HG03039 (cell line): ENCODE data around the gene AGK.
"Not testable (repeated sequence)": the region's sequence is repeated elsewhere in the genome, so short reads cannot be mapped to it uniquely, and the experiment has no call there.

Source experiments
- ATAC-seq: cut with Tn5 transposase; IDR thresholded peaks from one replicate; pipeline ENCODE4 v1.9.1; 2021; ENCODE audit warnings: mild to moderate bottlenecking, moderate library complexity; ENCODE audit not compliant: unreplicated experiment

The AGK gene

DNA sequence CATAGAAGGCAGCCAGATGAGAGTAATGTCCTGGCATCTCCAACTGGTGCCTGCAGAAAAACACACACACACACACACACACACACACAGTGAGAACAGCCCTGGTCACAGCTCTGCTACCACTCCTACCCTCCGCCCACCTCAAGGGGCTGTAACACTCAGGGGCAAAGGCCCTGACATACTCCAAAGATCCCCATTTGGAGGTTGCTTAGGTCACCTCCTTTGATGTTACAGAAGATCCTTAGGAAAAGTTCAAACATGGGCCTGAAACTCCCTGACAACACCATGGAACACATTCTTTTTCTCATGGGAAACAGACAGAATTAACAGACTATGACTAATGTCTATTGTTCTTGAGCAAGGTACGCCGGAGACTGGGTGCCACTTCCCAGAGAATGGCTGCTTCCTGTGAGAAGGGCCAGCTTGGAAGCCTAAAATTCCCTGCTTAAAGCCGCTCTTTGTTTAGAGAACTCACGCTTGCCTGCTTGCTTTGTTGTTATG is 123.0 kb downstream of the AGK start:
- no peak for ATAC-seq

DNA sequence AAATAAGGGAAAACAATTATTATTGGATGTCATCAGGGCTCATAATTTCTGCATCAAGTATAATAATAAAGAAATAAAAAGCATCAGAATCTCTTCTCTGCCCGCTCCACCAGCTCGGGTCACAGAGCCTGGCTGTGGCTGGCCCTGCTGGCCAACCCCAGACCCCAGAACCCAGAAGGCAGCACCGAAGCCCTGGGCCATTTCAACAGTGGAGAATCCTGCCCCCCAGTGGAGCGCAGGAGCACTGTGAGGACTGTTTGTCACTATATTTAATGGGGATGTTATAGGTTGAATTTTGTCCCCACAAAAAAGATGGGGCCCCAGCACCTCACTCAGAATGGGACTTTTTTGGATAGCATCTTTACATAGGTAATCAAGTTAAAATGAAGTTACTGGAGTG is 123.5 kb downstream of the AGK start:
- ATAC-seq = no peak

DNA sequence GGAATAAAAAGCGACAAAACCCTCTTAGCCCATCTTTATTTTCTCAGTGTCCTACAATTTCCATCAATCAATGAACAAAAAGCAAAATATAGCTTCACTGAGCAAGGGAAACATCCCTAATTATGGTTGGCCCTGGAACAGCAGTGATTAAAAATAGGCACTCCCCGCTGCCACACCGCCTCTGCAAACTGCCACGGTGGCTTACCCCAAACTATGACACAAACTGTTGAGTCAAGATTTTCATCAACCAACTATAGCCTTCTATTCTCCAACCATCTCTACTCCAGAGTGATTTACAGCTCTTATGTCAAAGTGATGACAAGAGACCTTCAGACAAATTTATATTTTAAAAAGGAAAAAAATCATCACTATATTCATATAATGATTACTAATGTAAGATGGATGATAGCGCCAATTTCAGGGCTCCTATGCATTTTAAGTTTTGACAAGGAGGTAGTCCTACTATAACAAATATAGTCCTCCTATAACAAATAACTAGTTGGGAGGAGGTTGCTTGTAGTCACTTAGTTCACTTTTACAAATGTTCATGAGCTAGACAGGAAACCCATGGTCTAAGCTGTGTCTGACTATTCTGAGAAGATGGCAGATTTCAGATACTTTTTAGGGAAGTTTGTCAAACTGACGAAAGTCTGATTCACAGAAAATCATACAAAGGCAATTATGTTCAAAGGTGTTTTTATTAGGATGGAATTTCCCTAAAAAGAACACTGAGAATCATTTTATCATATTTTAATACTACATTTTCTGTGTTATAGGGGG is 124.4 kb downstream of the AGK start:
- no peak for ATAC-seq

DNA sequence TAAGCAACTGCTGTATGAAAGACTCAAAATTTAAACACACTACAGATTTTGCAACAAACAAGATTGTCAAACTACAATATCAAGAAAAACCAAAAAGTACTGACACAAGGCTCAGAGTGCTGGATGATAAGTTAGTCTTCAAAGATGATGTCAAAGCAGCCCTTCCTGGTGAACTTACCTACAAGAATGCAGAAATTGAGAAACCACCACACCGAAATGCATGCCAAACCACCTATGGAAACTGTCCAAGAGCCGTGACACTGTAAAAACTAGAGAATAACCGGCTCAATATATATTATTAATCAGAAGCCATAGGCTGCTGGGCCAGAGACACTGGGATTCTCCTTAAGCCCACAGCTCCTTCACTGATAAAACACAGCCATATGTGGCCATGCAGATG is 125.4 kb downstream of the AGK start:
- ATAC-seq = no peak

DNA sequence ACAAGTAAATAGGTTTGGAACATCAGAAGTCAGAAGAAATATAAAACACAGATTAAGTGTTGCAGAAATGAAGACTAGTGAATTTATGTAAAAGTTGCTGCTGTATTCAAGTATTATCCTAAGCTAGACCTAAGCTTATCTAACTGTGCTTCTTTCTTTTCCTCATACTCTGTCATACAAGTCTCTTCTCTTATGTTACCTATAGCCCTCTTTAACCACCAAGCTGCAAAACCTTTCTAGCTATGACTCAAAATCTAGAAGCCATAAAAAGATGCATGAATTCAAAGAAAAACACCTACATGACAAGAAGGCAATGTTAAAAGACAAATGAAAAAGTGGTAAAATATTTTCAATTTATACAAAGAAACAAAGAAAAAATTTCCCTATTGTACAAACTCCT is 127.8 kb downstream of the AGK start:
- peak; percentile 67 for ATAC-seq

DNA sequence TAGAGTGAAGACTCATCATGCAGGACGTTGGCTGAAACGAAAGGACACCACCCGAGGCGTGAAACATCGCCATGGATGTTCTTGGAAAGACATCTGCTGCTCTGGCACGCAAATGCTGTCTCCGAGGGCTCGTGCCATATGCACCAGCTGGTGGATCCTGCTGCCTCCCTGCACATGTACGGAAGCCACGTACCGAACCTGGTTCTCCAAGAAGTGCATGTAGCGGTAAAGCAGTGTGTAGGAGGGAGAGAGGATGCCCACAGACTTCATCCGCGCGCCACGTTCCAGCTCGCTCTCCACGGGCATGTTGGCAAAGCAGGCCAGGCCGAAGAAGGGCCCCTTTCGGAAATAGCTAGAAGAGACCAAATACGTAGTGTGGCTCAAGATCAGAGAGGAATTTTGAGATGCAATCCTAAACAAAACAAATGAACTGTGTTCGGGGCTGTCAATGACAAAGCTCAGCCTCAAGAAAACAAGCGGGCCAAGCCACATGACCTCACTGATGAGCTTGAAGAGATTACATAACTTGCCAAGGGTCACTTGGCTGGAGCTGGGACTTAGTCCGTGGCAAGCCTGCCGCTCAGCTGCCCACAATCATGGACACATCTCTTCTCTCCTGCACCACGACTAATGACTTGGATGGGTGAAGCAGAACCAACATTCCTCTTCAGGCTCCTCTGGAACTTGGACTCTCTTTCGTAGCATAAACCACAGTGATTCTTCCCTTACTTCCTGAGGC is 134.2 kb downstream of the AGK start:
- no peak for ATAC-seq

DNA sequence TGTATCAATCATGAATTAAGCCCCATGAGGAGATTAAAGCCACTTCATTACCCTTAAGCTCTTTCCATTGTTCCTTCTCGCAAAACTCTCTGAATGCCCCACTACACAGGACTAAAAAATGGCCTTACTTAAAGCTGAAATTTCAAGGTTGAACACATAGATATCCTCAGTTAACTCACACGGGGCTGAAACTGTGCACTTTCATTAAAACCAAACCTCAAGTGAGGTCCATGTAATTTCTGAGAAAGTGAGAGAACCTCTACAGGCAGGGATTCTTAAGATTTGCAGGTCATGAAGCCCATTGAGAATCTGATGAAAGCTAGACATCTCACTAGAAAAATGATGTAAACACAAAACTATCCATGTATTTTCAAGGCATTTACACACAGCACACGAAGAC is 134.9 kb downstream of the AGK start:
- no peak for ATAC-seq

DNA sequence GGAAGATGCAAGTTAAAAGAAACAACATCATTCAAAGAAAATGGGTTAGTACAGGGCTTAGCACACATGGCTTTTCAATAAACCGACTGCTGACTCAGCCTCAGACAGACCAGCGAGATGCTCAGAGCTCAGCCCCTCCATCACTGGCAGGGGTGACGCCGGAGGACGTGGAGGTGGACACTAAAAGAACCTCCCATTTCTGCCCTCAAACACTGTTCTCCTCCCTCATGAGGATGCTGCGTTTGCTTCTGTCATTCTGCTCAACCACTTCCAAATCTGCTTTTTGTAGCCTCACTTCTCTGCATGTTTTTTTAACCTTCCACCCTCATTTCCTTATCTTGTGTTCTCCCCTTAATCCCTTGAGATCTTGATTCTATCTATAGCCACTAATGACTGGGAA is 135.5 kb downstream of the AGK start:
- no peak for ATAC-seq

DNA sequence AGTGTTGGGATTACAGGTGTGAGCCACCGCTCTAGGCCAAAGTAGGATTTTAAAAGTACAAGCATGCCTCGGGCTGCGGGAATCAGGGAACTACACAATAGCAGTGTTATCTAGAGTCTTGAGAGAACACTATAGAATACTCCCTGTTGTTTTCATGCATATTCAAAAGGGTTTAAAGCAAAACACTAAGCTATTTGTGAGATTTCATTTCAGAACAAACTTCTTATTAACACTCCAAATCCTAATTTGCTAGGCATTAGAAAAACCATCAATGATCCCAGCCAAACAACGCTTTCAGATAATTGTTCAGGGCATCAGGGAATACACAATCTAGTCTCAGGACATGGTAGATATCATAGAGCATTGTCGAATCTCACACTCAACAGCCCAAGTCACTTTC is 136.8 kb downstream of the AGK start:
- no peak for ATAC-seq

DNA sequence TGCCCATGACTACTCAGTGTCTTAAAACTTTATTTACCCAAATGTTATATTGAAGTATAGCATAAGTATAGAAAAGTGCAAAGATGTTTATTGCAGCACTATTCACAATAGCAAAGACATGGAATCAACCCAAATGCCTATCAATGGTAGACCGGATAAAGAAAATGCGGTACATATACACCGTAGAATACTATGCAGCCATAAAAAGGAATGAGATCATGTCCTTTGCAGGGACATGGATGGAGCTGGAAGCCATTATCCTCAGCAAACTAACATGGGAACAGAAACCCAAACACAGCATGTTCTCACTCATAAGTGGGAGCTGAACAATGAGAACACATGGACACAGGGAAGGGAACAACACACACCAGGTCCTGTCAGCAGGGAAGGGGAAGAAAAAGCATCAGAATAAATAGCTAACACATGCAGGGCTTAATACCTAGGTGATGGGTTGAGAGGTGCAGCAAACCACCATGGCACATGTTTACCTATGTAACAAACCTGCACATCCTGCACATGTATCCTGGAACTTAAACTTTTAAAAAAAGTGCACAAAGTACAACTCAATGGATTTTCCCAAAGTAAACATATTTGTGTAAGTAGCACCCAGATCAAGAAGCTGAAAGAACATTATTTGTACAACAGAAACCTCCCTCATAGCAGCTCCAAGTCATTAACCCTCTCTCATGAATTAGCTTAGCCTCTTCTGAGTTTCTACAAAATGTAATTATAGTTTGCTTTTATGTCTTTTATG is 138.0 kb downstream of the AGK start:
- ATAC-seq = not testable (repeated sequence)

DNA sequence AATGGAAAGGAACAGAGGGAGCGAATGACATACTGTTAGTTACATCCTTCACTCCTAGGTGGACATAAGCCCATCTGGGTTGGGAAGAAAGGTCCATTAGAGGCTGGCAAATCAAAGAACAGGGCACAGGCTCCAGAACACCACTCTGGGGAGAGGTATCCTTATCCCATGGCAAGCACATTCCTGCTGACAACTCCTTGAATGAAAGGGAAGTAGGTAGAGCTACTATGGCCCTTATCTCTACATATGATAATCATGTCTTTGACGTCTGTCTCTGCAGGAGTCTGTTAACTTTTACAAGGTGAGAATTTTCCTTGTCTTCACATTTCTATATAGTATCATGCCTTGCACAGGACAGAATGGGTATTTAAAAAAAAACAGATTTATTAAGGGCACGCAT is 140.3 kb downstream of the AGK start:
- ATAC-seq = no peak

DNA sequence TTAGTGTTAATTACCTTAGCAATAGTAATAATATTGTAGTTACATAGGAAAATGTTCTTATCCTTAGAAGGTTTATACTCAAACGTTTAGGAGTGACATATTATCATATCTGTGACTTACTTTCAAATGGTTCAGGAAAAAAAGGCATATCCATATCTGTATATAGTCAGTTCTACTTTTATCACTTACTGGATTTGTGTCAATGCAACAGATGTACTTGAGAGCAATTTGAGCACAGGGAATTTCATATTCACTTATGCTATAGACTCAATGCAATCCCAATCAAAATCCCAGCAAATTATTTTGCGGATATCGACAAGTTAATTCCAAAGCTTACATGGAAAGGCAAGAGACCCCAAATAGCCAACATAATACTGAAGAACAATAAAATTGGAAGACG is 140.8 kb downstream of the AGK start:
- no peak for ATAC-seq

DNA sequence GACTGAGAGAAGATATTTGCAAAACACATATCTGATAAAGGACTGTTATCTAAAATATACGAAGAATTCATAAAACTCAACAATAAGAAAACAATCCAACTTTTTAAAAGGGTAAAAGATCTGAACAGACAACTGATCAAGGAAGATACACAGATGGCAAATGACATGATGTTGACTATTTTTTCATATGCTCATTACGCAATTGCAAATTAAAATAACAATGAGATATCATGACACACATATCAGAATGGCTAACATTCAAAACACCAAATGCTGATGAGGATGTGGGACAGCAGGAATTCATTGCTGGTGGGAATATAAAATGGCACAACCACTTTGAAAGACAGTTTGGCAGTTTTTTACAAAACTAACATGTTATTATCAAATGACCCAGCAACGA is 141.9 kb downstream of the AGK start:
- ATAC-seq = no peak

DNA sequence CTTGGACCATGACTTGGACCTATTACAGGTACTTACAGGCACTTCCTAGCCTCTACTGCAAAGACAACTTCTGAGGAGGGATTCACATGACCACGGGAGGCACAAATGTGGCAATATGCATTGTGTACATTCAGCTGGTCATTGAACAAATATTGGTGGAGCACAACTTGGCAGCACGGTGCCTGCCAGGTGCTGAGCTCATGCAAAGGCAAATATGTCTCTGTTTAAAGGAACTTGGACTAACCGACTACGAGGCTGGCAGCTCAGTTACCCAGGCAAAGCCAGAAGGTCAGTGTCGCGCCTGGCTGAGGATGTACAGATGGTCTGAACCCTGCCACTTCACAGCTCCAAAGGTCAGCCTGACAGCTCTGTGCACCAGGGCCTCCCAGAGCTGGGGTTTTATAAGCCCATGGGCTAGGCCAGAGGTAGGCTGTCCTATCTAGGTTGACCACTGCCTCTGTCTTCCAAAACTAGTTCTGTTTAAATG is 144.6 kb downstream of the AGK start:
- no peak for ATAC-seq

DNA sequence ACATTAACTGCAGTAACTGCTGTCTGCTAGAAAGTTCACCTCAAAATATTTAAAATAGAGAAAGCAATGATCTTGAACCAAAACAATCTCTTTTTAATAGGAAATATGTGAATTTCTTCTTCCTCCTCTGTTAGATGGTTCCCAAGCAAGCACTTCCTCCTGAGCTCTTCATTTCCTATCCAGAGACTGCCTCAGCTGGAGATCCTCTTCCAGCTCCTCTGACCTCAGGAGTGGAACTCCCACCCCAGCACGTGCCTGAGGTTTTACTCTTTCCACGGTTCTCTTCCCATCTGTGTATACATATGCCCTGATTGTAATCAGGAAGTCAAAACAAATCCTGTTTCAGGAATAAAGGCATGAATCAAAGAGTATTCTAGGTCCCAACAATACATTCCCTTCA is 145.1 kb downstream of the AGK start:
- ATAC-seq = no peak

DNA sequence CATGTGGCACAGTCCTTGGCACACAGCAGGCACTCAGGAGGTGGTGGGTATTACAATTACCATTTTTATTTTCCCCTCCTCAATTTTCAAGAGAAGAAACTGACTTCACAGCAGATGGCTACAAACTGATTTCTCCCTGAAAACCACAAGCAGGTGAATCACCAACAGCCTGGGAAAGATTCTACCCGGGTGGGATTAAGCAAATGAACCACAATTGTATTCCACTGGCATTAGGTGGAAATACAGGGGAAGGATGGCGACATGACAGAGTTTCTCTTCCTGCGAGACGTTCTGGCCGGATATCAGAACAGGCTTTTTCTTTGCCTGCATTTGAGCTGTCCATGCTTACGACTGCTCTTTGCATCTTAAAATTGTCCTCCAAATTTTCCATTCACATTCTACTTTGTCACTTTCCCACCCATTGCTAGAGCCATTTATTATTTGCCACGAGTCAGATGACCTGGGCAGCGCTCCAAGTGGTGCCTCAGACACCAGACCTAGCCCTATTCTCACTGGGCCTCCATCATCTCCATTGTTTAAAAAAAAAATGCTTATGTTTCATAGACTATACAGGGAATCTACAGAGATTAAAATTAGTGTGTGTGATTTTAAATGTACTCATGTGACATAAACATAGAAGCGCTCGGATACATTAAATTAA is 146.1 kb downstream of the AGK start:
- ATAC-seq = no peak

DNA sequence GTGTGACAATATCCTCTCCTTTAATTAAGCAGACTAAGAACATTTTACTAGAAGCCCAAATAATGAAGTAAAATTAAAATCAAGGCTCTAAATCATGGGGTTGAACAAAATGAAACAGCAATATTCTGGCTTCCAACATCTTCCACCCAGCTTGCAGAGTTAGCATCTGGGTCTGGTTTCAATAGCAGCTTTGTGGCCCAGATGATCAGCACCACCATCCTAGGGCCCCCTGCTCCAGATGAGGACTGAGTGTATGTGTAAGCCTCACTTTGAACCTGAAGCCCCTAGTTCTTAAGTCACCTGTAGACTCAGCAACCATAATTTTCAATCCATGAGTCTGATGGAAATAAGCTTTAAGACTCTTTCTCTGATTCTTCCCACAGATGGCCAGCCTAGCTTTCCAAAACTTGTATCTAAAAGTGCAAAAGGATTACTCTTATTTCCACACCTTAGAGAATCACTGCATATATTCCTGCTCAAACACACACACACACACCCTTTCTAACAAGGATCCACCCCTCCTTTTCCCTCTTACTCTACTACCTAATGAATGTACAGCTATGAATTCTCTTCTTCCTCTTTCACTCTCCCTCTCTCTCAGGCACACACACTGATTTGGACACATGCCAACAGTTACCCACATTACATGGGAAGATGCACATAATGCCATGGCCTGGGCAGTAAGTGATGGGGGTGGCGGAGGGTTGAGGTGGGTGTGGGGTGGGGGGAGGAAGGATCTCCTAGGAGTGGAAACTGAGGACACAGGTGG is 147.2 kb downstream of the AGK start:
- no peak for ATAC-seq

DNA sequence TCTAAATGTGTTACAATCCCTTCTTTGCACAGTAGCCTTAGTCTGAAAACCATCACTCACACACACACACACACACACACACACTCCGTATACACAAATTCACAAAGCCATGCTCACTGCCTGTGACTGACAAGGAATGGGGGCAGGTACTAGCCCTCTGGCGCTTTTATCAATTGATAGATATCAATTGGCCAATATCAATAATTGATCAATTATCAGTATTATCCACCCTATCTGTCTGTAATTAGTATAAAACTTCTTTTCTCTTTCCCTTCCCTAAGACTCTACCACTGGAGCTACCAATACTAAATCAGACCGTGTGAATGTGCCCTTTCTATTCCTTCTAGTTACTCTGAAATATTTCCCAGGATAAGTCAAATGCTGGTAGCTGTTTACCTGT is 148.7 kb downstream of the AGK start:
- ATAC-seq = no peak

DNA sequence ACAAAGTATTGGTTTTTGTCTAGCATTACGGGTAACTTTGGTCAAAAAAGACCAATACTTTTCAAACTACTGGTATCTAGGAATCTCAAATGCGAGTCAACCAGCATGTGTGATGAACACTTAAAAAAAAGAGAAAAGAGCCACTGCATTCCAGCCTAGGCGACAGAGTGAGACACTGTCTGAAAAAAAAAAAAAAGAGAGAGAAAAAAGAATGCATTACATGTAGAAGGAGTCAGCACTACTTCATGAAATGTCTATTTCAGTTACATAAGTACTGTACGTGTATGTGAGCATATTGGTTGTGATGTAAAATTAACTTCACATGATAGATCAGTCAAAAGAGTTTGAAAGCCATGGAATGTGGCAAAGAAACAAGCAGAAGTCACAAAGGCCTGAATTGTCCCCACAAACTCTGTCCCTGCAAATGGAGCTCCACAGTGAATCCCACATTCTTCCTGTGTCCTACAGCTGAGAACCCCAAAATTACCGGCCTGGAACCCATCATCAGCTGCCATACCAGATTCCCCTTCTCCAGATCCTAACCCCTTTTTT is 149.2 kb downstream of the AGK start:
- no peak for ATAC-seq

DNA sequence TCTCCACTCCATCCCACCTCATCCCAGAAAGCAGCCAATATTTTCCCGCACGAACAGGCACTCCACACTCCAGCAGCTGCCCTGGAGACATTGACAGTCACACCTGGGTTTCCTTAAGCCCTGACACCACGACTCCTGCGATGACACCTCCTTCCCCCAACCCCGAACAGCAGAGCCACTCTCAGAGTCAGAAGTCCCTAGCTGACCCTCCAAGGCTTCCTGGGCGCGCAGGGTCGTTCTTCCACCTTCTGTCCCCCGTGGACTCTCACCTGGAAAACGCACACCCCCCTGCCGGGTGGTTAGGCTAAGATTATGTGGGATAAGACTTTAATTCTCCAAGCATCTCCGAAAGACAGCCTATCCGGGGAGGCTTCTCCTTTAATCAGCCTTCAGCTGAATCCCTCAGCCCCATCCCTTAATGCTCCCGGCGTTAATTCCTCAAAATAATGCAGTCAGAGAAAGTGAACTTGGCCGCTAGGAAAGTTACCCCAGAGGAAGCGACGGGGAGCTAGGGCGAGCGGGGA is 149.7 kb downstream of the AGK start:
- no peak for ATAC-seq
